ENCODE data around the gene KCNH1.

DNA sequence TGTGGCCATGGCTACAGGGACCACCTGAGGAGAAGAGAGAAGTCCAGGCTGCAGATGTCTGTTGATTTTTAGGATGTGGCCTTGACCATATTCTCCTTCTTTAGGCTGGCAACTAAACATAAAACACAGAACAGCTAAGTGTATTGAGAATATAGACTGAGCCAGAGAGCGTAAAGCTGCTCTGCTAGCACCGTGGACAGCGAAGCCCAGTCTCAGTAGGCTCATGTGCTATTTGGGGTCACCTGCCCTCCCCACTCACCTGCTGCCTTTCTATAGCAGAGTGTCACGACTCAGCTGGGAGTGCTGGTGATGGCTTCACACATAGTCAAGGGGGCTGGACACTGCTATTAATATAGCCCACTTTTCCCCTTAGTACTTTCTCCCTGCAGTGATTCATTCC lies 278.5 kb downstream of the KCNH1 start:
- TF ChIP-seq, protein P1, sequence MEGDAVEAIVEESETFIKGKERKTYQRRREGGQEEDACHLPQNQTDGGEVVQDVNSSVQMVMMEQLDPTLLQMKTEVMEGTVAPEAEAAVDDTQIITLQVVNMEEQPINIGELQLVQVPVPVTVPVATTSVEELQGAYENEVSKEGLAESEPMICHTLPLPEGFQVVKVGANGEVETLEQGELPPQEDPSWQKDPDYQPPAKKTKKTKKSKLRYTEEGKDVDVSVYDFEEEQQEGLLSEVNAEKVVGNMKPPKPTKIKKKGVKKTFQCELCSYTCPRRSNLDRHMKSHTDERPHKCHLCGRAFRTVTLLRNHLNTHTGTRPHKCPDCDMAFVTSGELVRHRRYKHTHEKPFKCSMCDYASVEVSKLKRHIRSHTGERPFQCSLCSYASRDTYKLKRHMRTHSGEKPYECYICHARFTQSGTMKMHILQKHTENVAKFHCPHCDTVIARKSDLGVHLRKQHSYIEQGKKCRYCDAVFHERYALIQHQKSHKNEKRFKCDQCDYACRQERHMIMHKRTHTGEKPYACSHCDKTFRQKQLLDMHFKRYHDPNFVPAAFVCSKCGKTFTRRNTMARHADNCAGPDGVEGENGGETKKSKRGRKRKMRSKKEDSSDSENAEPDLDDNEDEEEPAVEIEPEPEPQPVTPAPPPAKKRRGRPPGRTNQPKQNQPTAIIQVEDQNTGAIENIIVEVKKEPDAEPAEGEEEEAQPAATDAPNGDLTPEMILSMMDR (IDR thresholded peaks at IDR 0.05; ENCODE audit: low read depth, low read length) = no peak
- no peak for TF ChIP-seq POLR2A (IDR thresholded peaks at IDR 0.05; ENCODE audit: extremely low read depth, insufficient read length)
